WTC11 (cell line): ENCODE measurements around the gene STK32C. TPM values are rescaled to one million over a fixed set of nuclear protein-coding genes. Genes with fewer than 3 reads are reported as not detected.

Source experiments
- ATAC-seq: fragments of 200-7000 bp; cut with Tn5 transposase; 2 replicates; pipeline ENCODE4 v1.10.0; 2021; ENCODE audit warnings: mild to moderate bottlenecking, moderate library complexity
- CTCF ChIA-PET: fragments of 300-600 bp; sonication (Branson Sonifier 250); formaldehyde crosslinking; loops from one replicate; lab custom pipeline; 2021; ENCODE audit warnings: antibody characterized with exemption; lab: Charles Lee
- POLR2A ChIA-PET: fragments of 350-600 bp; sonication (Branson Sonifier 250); formaldehyde crosslinking; loops from one replicate; lab custom pipeline; 2021; ENCODE audit warnings: antibody characterized with exemption; lab: Charles Lee
- DNase-seq: peaks from one replicate; pipeline ENCODE4 v3.0.0; 2021; ENCODE audit warnings: low spot score
- H3K27ac Mint-ChIP-seq: 2 replicates; pipeline ENCODE4 v1.8.0; 2021; ENCODE audit warnings: mixed read lengths
- H3K27me3 Mint-ChIP-seq: 2 replicates; pipeline ENCODE4 v1.8.0; 2021; ENCODE audit warnings: low read depth, mild to moderate bottlenecking, moderate library complexity, mixed read lengths
- H3K36me3 Mint-ChIP-seq: 2 replicates; pipeline ENCODE4 v1.8.0; 2021; ENCODE audit warnings: mixed read lengths
- H3K4me1 Mint-ChIP-seq: 2 replicates; pipeline ENCODE4 v1.8.0; 2022; ENCODE audit warnings: mixed read lengths
- H3K4me3 Mint-ChIP-seq: 2 replicates; pipeline ENCODE4 v1.8.0; 2021; ENCODE audit warnings: mild to moderate bottlenecking, moderate library complexity, mixed read lengths
- H3K9me3 Mint-ChIP-seq: 2 replicates; pipeline ENCODE4 v1.8.0; 2021; ENCODE audit warnings: mixed read lengths
- ATF1 ChIP-seq: sonication (generic); formaldehyde crosslinking; IDR thresholded peaks from 2 replicates; pipeline ENCODE4 v1.8.1; 2023; ENCODE audit warnings: mild to moderate bottlenecking, moderate library complexity, missing genetic modification reagents
- ATF6 ChIP-seq: sonication (generic); formaldehyde crosslinking; IDR thresholded peaks from 2 replicates; pipeline ENCODE4 v1.8.1; 2023; ENCODE audit warnings: mild to moderate bottlenecking, missing genetic modification reagents
- E2F5 ChIP-seq: sonication (generic); formaldehyde crosslinking; IDR thresholded peaks from 2 replicates; pipeline ENCODE4 v1.8.1; 2022; ENCODE audit warnings: mild to moderate bottlenecking, moderate library complexity, missing genetic modification reagents
- ETV6 ChIP-seq: sonication (generic); formaldehyde crosslinking; IDR thresholded peaks from 2 replicates; pipeline ENCODE4 v1.8.1; 2022; ENCODE audit warnings: mild to moderate bottlenecking, missing genetic modification reagents
- FOXJ3 ChIP-seq: sonication (generic); formaldehyde crosslinking; IDR thresholded peaks from 2 replicates; pipeline ENCODE4 v1.9.0; 2021; ENCODE audit warnings: missing genetic modification reagents, mild to moderate bottlenecking, borderline replicate concordance
- GRHL2 ChIP-seq: fragments of 250-450 bp; sonication (Bioruptor Pico); IDR thresholded peaks from 2 replicates; pipeline ENCODE4 v1.8.0; 2022; ENCODE audit warnings: mild to moderate bottlenecking, moderate library complexity; ENCODE audit not compliant: insufficient replicate concordance, severe bottlenecking
- HMGXB4 ChIP-seq: sonication (generic); formaldehyde crosslinking; IDR thresholded peaks from 2 replicates; pipeline ENCODE4 v1.8.1; 2023; ENCODE audit warnings: mild to moderate bottlenecking, moderate library complexity, missing genetic modification reagents
- JUN ChIP-seq: sonication (generic); formaldehyde crosslinking; IDR thresholded peaks from 2 replicates; pipeline ENCODE4 v1.8.0; 2023; ENCODE audit warnings: mild to moderate bottlenecking, missing genetic modification reagents
- MAX ChIP-seq: sonication (generic); formaldehyde crosslinking; IDR thresholded peaks from 2 replicates; pipeline ENCODE4 v1.8.0; 2022; ENCODE audit warnings: mild to moderate bottlenecking, missing genetic modification reagents
- MXD4 ChIP-seq: fragments of 250-450 bp; sonication (Bioruptor Pico); IDR thresholded peaks from 2 replicates; pipeline ENCODE4 v1.8.0; 2021; ENCODE audit warnings: mild to moderate bottlenecking, moderate library complexity, borderline replicate concordance
- MYBL2 ChIP-seq: sonication (generic); formaldehyde crosslinking; IDR thresholded peaks from 2 replicates; pipeline ENCODE4 v1.8.1; 2023; ENCODE audit warnings: mild to moderate bottlenecking, moderate library complexity, missing genetic modification reagents
- NR2C2 ChIP-seq: sonication (generic); formaldehyde crosslinking; IDR thresholded peaks from 2 replicates; pipeline ENCODE4 v1.8.0; 2022; ENCODE audit warnings: mild to moderate bottlenecking, missing genetic modification reagents
- PRRX2 ChIP-seq: fragments of 250-450 bp; sonication (Bioruptor Pico); IDR thresholded peaks from 2 replicates; pipeline ENCODE4 v1.8.0; 2021; ENCODE audit warnings: mild to moderate bottlenecking
- SMAD3 ChIP-seq: sonication (generic); formaldehyde crosslinking; IDR thresholded peaks from 2 replicates; pipeline ENCODE4 v1.8.0; 2022; ENCODE audit warnings: missing genetic modification reagents, mild to moderate bottlenecking, borderline replicate concordance
- SMAD4 ChIP-seq: sonication (generic); formaldehyde crosslinking; IDR thresholded peaks from 2 replicates; pipeline ENCODE4 v1.8.0; 2022; ENCODE audit warnings: mild to moderate bottlenecking, missing genetic modification reagents
- TCF7 ChIP-seq: sonication (generic); formaldehyde crosslinking; IDR thresholded peaks from 2 replicates; pipeline ENCODE4 v1.8.0; 2022; ENCODE audit warnings: mild to moderate bottlenecking, low read depth, missing genetic modification reagents, moderate library complexity
- USF1 ChIP-seq: sonication (generic); formaldehyde crosslinking; IDR thresholded peaks from 2 replicates; pipeline ENCODE4 v1.8.0; 2022; ENCODE audit warnings: mild to moderate bottlenecking, missing genetic modification reagents
- ZBTB43 ChIP-seq: sonication (generic); formaldehyde crosslinking; IDR thresholded peaks from 2 replicates; pipeline ENCODE4 v1.8.1; 2023; ENCODE audit warnings: mild to moderate bottlenecking, missing genetic modification reagents
- ZMAT4 ChIP-seq: fragments of 250-450 bp; sonication (Bioruptor Pico); IDR thresholded peaks from 2 replicates; pipeline ENCODE4 v1.9.0; 2021; ENCODE audit warnings: mild to moderate bottlenecking
- ZNF263 ChIP-seq: sonication (generic); formaldehyde crosslinking; IDR thresholded peaks from 2 replicates; pipeline ENCODE4 v1.8.1; 2022; ENCODE audit warnings: low read depth, mild to moderate bottlenecking, moderate library complexity, missing genetic modification reagents
- ZNF416 ChIP-seq: fragments of 250-450 bp; sonication (Bioruptor Pico); IDR thresholded peaks from 2 replicates; pipeline ENCODE4 v1.9.0; 2021; ENCODE audit warnings: mild to moderate bottlenecking, inconsistent platforms
- total RNA-seq: library from RNA; stranded (reverse); gene quantifications from 3 replicates; pipeline ENCODE4 v1.2.3, GENCODE V29; 2021

Gene STK32C
- total RNA-seq, 1 experiment from 2014 or later: 20.7 TPM

GRCh38 chr10:132306864-132307751 is 642 bp downstream of the STK32C start:
- Mint-ChIP-seq H3K4me1 (peaks cover 13% of the 10 kb centered on the region), H3K27ac (no peak overlapping the region), H3K36me3 (peaks cover 17% of the 10 kb centered on the region), H3K9me3 (peaks cover 19% of the 10 kb centered on the region), H3K4me3 (peak overlapping the region; percentile 89), H3K27me3 (peaks cover 59% of the 10 kb centered on the region)
- ATAC-seq (peak; percentile 2; the same call in 1 of the 2 replicates), DNase-seq (peak; percentile 49)
- TF ChIP-seq E2F5: no peak
- TF ChIP-seq SMAD4 (CRISPR knock-in tag): no peak
- TF ChIP-seq ZNF416 (CRISPR knock-in tag): 0 out of 2 replicates have a peak, but pooled peaks have one; percentile 12
- TF ChIP-seq USF1 (CRISPR knock-in tag): no peak
- peak; percentile 59; the same call in 1 of the 2 replicates for TF ChIP-seq MAX
- peak; percentile 55; the same call in 1 of the 2 replicates for TF ChIP-seq HMGXB4 (CRISPR knock-in tag)
- TF ChIP-seq NR2C2 (CRISPR knock-in tag): no peak
- no peak for TF ChIP-seq ATF6 (CRISPR knock-in tag)
- ChIA-PET CTCF (interaction anchor here (0.6 to 1.1 kb wide), 9 partner anchors 10 to 1011 kb away, joined by 3 to 11 read pairs (median 4); no protein-coding TSS in a partner anchor), POLR2A (no interaction called here)

- H3K27me3 Mint-ChIP-seq: peaks cover 53% of the 10 kb centered on the region
- no peak overlapping the region for H3K27ac Mint-ChIP-seq
- peak overlapping the region; percentile 50 for H3K4me3 Mint-ChIP-seq
- ChIA-PET POLR2A (no interaction called here), CTCF (interaction anchor here (1.1 kb wide), 1 partner anchor 54 kb away, joined by 3 read pairs; no protein-coding TSS in a partner anchor)
- peaks cover 10% of the 10 kb centered on the region for H3K4me1 Mint-ChIP-seq
- TF ChIP-seq FOXJ3 (CRISPR knock-in tag) (no peak), PRRX2 (CRISPR knock-in tag) (no peak), ZNF263 (CRISPR knock-in tag) (no peak), MYBL2 (CRISPR knock-in tag) (no peak), JUN (CRISPR knock-in tag) (no peak), SMAD3 (CRISPR knock-in tag) (no peak), ZMAT4 (CRISPR knock-in tag) (no peak), TCF7 (CRISPR knock-in tag) (no peak), MXD4 (CRISPR knock-in tag) (no peak), ETV6 (CRISPR knock-in tag) (no peak), ZBTB43 (CRISPR knock-in tag) (no peak), GRHL2 (no peak), ATF1 (CRISPR knock-in tag) (no peak), E2F5 (no peak)
- DNase-seq (no peak), ATAC-seq (no peak)
- peaks cover 19% of the 10 kb centered on the region for H3K9me3 Mint-ChIP-seq
- peaks cover 17% of the 10 kb centered on the region for H3K36me3 Mint-ChIP-seq
Measured at GRCh38 chr10:132306343-132306685, 1.4 kb downstream of the STK32C start.
